Stimulated activated CD4-positive, alpha-beta T cell treated with anti-CD3 and anti-CD28 coated beads, Interleukin-1b, Interleukin-23, amount 100 ng/mL, for 4 hours (primary cell): ENCODE results near the gene GMDS.

Experiments
- DNase-seq, 2 donors: peaks; one replicate each; pipeline ENCODE4 v3.0.0-alpha.2; 2020; ENCODE audit warnings: low read depth in 2 of 2

Gene GMDS

DNA sequence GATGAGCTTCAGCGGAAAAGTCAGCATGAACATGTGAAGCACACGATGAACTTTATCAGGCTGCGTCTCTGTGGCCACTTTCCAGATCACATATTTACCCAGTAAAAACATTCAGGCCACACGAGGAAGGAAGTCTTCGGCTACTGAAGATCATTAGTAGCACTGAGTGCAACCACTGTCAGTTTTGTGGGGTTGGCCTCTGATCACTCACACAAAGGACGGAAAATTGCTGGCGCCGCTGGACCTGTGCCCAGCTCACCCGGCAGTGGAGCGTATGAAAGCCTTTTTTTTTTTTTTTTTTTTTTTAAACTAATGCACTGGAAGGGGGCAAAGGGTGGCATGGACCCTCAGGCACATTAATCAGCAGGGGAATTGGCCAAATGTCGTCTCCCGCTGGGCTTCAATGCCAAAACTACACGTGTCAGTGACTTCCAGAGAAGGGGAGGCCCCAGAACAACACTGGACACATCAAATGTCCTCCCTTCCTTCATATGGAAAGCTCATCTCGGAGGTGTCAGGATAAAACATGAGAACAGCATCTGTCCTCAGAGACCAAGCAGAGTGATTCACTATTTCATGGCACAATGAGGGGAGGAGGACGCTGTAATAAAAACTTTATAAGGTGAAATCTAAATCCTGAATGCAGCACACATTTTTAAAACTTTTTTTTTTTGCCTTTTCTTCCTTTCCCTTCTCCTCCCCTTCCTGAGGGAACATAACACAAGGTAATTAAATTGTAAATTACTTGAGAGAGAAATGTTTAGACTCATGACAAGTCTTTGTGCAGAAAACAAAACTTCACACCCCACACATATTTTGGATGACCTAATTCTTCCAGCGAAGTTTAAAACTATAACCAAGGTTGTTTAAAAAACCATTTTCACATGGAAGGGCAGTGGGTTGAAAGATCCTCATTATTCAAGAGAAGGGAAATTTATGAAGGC lies 412.3 kb downstream of the GMDS start:
- DNase-seq = no peak

GRCh38 chr6:1832358-1832757 lies 413.0 kb downstream of the GMDS start:
- DNase-seq = no peak

DNA sequence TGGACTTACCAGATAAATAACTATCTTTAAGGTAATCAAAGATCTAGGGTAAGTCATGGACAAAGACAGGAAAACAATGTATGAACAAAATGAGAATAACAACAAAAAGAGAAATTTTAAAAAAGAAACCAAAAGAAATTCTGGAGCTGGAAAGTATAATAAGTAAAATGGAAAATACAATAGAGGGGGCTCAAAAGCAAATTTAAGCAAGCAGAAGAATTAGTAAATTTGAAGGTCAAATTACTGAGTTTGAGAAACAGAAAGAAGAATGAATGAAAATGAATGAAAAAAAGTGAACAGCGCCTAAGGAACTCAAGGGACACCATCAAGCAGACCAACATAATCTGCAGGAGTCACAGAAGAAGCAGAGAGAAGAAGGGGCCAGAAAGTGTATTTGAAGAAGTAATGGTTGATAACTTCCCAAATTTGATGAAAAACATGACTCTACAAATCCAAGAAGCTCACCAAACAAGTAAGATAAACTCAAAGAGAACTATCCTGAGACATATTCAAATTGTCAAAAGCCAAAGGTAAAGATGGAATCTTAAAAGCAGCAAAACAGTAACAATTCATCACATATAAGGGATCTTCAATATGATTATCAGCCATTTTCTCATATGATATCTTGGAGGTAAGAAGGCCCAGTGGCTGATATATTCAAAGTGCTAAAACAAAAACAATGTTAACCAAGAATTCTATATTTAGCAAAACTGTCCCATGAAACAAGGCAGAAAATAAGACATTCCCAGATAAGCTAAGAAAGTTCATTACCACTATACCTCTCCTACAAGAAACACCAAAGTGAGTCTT lies 417.2 kb downstream of the GMDS start:
- DNase-seq = no peak

GRCh38 chr6:1825926-1826325 lies 419.5 kb downstream of the GMDS start:
- no peak for DNase-seq

GRCh38 chr6:1825277-1825676 lies 420.1 kb downstream of the GMDS start:
- DNase-seq = no peak

- DNase-seq = no peak
Measured at GRCh38 chr6:1821513-1822183, 423.8 kb downstream of the GMDS start.

DNA sequence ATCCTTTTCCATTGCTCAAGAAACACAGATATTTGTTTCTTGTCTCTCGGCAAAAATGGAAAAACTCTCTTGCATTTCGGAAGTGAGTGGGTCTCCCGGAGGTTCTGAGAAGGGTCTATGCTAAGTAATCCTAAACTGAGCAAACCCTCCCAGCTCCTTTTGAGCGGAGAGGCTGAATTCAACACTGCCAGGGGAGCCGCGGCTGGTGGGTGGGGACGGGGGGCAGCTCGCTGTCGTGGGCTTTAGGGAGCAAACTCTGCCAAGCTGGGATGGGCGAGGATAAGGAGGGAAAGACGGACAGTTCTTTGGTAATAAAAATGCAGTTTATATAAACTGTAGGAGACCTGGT lies 424.3 kb downstream of the GMDS start:
- no peak for DNase-seq

DNA sequence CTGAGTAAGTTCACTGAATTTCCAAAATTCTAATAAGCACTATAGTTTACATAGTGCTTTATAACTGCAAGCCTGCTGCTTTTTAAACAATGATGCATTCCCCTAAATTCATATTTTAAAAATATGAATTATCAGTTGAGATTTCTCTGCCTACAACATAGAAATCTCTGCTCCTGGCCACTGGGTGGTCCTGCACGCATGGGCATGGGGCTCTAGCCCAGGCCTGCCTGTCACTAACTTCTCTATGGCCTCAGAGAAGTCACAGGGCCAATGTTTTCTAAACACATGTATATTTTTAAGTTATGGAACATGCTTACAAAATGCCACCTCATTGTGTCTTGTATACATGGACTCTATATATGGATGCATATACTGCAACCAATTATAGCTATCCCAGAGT lies 424.7 kb downstream of the GMDS start:
- DNase-seq = no peak

GRCh38 chr6:1820165-1820564 lies 425.2 kb downstream of the GMDS start:
- no peak for DNase-seq

- DNase-seq = no peak
Measured at GRCh38 chr6:1819007-1819406, 426.4 kb downstream of the GMDS start.

GRCh38 chr6:1817033-1817761 lies 428.2 kb downstream of the GMDS start:
- DNase-seq = no peak

DNA sequence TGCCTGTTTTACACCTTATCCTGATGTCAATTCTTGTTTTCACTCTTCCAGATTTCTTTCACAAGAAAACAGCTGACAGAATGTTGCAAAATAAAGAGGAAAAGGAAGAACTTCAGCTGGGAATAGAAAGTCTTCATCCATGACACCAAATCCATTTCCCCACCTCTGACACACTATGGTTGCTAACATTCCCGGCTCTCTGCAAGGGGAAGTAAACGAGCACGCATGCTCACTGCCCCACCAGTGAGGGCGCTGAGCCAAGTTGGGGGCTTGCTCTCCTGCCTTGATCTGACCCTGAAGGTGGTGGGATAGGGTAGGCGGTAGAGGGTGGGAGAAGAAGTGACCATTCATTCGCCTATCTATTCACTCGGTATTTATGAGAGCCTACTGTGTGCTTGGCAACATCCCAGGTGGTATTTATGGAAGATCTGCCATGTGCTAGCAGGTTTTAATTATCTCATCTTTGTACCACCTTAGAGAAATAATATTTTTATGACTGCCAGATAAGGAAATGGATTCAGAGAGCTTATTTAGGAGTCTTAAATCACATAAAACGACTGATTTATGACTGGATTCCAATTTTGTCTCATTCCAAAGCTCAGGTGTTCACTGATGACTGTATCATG lies 429.5 kb downstream of the GMDS start:
- no peak for DNase-seq

DNA sequence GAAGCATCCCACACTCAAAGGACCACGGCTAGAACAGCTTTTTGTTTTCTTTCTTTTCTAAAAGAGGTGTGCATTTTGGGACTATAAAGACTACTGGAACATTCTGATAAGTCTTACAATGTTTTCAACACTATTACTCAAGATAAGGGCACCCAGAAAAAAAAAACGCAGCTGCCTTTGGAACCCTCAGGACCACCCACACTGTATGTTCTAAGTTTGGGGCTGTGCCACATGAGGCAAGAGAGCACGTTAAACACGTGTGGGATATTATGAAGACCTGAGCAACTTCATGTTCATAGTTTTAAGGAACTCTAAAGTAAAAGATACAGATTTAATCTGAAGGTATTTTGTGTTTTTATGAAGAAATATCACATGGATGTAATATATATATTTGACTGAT lies 431.1 kb downstream of the GMDS start:
- no peak for DNase-seq

DNA sequence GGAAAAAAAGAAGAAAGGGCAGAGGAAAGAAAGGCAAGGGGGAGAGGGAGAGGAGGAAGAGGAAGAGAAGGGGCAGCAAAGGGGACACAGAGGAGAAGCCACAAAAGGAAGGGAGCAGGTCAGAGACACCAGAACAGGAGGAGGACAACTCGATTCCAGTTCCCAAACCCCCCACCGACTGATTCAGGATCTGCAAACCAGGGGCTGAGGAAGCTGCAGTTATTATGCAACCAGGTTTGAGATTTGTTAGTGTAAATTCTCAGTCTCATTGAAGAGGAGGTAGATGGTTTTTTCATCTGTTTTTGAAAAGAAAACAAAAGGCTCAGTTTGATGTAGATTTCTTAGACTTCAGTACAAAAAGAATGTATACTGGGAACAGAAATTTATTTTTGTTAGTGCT lies 432.9 kb downstream of the GMDS start:
- DNase-seq = no peak

DNA sequence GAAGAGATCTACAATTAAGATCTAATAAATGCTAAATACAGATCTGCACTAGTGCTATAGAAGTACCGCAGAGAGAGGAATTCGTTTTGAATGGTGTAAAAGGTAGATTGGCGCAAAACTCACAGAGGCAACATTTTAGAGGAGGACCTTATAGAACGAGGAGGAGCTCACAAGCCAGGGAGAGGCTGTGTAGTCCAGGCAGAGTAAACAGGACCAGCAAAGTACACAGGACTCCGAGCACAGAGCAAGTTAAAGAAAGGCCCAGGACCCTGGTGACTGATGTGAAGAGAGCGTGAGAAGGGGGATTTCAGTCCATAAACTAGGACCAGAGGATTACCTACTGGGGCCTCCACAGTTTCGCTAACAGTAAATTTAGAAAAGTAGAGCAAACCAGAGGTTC lies 433.4 kb downstream of the GMDS start:
- no peak for DNase-seq

GRCh38 chr6:1810880-1811279 lies 434.5 kb downstream of the GMDS start:
- DNase-seq = no peak

DNA sequence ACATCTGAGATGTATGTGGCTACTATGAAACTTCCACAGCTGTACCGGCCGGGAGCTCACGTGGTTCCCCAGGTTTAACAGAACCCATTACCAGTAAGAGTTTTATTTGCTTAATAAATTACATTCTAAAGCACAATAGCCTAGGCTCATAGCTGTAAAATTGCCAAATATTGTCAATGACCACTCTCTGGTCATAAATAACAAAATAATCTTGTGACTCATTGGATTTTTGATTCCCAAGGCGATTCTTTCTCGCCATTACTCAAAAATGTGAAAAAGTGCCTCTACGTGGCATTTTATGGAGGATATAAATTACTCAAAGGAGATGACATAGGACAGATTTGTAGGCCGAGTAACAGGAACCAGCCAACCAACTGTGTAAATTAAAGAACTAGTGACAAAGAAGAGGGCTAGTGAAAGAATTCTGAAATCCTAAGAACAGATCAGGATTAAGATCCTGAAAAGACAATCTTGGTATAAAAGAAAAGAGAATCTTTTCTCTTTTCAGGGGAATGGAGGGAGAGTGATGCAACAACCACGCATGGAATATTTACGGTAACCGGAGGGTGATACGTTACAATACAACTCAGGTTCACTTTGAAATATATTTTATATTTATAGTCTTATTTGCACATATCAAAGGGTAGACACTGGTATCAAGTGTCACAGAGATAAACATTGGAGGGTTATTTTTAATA lies 436.0 kb downstream of the GMDS start:
- DNase-seq = no peak

DNA sequence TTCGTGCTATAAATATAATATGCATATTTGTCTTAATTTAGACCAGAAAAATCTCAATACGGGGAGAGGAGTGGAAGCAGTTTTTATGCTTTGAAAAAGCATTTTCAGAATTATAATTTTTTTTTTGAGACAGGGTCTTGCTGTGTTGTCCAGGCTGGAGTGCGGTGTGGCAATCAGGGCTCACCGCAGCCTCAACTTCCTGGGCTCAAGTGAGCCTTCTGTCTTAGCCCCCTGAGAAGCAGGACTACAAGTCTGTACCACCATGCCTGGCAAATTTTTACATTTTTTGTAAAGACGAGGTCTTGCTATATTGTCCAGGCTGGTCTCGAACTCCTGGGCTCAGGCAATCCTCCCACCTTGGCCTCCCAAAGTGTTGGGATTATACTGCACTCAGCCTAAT lies 438.5 kb downstream of the GMDS start:
- no peak for DNase-seq

DNA sequence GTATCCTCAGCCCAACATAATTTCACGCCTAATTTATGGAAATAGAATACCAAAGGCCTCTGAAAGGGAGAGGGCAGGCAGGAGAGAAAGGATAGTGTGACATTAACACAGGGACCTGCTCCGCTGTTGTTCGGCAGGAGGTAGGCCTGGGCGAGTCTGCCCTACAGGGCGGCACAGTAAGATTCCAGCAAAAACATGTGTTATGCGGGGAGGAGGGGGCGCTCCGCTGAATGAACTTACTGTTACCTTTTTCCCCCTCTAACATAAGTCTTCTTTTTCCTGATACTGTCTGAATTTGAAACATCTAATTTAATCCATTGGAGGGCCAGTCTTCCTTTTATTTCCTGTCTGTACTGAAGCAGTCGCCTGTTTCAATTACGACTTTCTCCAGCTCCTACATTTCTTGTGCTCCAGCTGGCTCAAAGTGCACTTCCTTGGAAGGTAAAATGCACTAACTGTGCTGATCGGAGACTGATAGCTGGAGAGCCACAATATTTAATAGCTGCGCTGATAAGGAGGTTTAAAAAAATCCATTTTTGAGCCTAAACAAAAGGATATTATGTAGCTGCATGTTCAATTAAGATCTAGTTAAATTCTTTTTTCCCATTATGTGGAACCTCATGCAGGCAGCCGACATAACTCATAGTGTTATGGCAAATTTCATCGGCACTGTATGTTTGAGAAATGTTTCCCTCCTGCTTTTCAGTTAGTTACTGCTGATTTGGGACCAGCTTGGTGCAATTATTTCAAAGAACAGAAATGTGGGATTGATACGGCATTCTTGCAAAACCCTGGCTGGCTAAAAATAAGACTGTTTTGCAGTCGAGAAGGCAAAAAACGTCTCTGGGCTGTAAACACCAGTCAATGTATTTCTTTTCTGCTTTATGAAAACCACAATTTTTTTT lies 442.7 kb downstream of the GMDS start:
- no peak for DNase-seq

DNA sequence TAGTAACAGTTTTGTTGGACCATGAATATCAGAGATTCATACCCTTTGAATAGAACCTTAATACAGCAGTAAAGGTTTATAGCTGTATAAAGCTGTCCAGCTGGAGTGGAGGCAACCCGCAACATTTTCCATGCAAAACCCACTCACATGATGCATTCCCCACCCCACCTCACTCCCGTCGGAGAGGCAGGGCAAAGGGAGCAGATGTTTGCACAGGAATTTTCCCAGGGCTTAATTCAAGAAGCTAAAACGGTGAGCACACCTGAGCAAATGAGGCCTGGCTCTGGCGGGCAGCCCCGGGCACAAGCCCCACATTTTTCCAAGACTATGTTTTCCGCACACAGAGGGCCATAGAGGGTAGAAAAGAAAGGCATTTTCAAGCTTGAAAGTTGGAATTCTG lies 444.0 kb downstream of the GMDS start:
- no peak for DNase-seq
